Fibroblast of the aortic adventitia (primary cell): ENCODE results near the gene CDH22. TPM values are rescaled to one million over a fixed set of nuclear protein-coding genes. Genes with fewer than 3 reads are reported as not detected.

Source experiments
- DNase-seq: peaks from one replicate; pipeline ENCODE4 v3.0.0-alpha.2; 2010; ENCODE audit warnings: low read depth
- H3K4me3 ChIP-seq: 2 replicates; pipeline ENCODE4 v1.5.1; 2011; ENCODE audit warnings: low read depth, mild to moderate bottlenecking, control low read depth, low read length, moderate library complexity
- CTCF ChIP-seq: IDR thresholded peaks from 2 replicates; pipeline ENCODE4 v1.5.1; 2011; ENCODE audit warnings: mild to moderate bottlenecking, low read length, control low read depth, inconsistent platforms; ENCODE audit not compliant: insufficient read depth
- total RNA-seq: library from RNA; depleted of rRNA; stranded (reverse); fragments of >200 nt; gene quantifications from 2 replicates; pipeline ENCODE4 v1.2.3, GENCODE V29; 2012; ENCODE audit warnings: low replicate concordance

CDH22 gene
- total RNA-seq, 1 donor = not detected

GRCh38 chr20:46130534-46130933, 177.8 kb downstream of the CDH22 start:
- H3K4me3 ChIP-seq = no peak overlapping the region
- DNase-seq = no peak
- no peak for TF ChIP-seq CTCF

GRCh38 chr20:46129955-46130481, 178.3 kb downstream of the CDH22 start:
- DNase-seq = no peak
- no peak for TF ChIP-seq CTCF
- H3K4me3 ChIP-seq = no peak overlapping the region

GRCh38 chr20:46128310-46129151, 179.8 kb downstream of the CDH22 start:
- TF ChIP-seq CTCF = peak; percentile 70
- DNase-seq = peak; percentile 14
- H3K4me3 ChIP-seq = no peak overlapping the region

GRCh38 chr20:46127396-46128010, 180.8 kb downstream of the CDH22 start:
- no peak for DNase-seq
- H3K4me3 ChIP-seq = no peak overlapping the region
- no peak for TF ChIP-seq CTCF

- no peak for DNase-seq
- no peak overlapping the region for H3K4me3 ChIP-seq
Observed at GRCh38 chr20:46126440-46127056, 181.8 kb downstream of the CDH22 start.

More at GRCh38 chr20:46126440-46127056, 181.8 kb downstream of the CDH22 start:
- no peak for TF ChIP-seq CTCF

Other genes with a start within 250 kb of the CDH22 start
- gene NCOA5, start 218.5 kb downstream of the CDH22 start, total RNA-seq = 11.9 and 24.0 TPM in 2 replicates
- 0.45 and 1.5 TPM in 2 replicates for gene CD40, start 190.2 kb downstream of the CDH22 start, total RNA-seq
- 36.6 and 48.2 TPM in 2 replicates for gene ELMO2, start 98.1 kb upstream of the CDH22 start, total RNA-seq
- 0.63 and 14.0 TPM in 2 replicates for gene ZNF334, start 205.1 kb upstream of the CDH22 start, total RNA-seq
- not detected in 2 replicates for gene OCSTAMP, start 242.2 kb upstream of the CDH22 start, total RNA-seq